8988T (cell line): ENCODE measurements around the gene C1QB.
"Not testable (repeated sequence)": the region's sequence is repeated elsewhere in the genome, so short reads cannot be mapped to it uniquely, and the experiment has no call there.

Source experiments
- DNase-seq: peaks from one replicate; pipeline ENCODE4 v3.0.0; 2011

The C1QB gene

DNA sequence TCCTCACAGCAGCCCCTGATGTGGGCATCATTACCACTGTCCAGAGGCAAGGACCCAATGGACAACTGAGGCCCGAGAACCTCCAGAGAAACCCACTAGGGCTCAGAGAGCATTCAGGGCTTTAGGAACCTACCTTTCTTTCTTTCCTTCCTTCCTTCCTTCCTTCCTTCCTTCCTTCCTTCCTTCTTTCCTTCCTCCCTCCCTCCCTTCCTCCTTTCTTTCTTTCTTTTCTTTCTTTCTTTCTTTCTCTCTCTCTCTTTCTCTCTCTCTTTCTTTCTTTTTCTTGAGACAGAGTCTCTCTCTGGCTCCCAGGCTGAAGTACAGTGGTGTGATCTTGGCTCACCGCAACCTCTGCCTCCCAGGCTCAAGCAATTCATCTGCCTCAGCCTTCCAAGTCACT lies 15.8 kb downstream of the C1QB start:
- DNase-seq: not testable (repeated sequence)

DNA sequence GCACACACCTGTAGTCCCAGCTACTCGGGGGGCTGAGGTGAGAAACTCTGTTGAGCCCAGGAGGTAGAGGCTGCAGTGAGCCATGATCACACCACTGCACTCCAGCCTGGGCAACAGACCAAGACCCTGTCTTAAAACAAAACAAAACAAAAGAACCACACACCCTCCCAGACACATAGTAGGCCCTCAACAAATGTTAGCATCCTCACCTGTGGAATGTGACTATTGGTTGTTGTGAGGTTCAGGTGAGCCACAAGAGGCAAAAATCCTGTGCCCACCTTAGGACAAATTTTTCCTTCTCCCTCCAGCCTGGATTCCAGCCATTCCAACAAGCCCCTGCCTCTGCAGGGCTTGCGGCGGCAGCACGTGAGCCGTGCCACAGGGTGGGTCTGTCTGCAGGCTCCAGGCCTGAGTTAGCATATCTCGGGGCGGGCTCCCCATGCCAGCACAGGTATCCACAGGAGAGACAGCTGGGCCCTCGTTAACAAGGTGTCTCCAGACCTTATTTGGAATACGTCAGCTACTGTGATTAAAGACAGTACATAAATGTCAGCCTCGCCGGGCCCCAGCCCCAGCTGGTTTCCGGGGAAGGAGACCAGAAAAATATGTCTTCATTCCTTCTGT lies 17.4 kb downstream of the C1QB start:
- no peak for DNase-seq

DNA sequence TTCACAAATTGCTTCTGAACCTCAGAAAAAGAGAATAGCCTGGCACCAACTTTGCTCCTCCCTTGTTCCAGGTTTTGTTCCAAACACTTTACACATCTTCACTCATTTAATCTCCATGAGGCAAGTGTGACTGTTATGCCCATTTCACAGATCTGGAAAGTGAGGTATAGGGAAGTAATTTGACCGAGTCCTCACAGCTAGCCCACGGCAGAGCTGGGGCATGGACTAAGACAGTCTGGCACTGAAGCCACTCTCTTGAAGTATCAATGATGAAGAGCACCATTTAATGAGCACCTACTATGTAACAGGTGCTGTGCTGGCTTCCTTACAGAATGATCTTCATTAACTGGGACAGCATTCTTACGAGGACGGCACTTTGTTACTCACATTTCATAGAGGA lies 19.0 kb downstream of the C1QB start:
- DNase-seq: no peak

DNA sequence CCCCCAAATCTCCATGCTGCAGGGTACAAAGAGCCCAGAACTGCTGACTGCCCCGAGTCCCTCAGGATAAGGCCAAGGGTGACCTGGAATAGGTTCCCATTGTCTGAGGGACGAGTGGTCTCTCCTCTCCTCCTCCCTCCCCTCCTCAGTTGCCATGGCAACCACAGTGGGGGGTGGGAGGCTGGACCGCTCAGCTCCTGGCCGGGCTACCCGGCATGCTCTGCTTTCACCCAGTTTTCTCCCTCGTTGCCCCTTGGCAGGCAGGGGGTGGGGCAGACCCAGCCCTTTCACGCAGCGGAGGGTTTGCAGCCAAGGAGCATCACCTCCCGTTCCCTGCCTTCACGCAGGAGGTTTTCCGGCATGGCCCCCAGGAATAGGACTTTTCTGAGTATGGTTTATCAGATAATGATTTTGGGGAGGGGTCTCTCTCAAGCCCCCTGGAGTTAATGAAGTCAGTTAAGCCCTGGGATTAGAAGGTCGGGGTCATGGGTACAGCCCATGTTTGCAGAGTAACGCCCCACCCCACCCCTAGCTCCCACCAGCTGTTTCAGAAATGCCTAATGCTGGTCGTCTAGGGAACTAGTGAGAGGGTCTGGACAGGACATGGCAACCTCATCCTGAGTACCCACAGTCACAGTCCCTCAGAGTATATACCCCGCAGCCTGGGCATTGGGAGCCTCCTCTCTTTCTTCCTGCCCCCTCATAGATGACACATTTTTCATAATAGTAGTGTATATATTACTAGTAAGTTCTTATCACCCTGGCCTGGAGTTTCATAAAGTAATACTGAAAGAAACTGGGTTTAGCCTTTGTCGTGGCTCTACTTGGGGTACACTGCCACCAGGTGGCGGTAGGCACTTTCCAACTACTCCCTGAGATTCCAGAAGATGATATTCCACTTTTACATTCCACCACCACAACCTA lies 20.7 kb downstream of the C1QB start:
- DNase-seq: no peak

DNA sequence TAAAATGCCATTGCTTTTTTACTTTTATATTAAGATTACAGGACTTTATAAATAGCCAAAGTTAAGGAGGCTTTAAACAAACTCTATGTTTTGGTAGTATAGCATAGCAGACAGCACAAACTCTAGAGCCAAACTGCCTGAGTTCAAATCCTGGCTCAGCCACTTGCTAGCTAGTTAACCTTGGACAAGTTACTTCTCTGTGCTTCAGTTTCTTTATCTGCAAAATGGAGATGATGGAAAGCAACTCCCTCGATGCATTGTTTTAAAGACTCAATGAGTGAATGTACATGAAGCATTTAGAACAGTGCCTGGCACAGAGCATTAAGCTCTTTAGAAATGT lies 21.3 kb downstream of the C1QB start:
- DNase-seq: no peak

DNA sequence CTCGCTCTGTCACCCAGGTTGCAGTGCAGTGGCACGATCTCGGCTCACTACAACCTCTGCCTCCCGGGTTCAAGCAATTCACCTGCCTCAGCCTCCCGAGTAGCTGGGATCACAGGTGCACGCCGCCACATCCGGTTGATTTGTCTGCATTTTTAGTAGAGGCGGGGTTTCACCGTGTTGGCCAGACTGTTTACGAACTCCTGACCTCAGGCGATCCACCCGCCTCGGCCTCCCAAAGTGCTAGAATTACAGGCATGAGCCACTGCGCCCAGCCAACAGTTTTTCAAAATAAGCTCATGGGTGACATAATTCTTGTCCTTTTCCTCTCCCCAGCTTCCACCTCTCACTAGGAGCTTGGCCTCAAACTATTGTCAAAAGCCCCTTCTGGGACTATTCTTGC lies 23.1 kb downstream of the C1QB start:
- not testable (repeated sequence) for DNase-seq

DNA sequence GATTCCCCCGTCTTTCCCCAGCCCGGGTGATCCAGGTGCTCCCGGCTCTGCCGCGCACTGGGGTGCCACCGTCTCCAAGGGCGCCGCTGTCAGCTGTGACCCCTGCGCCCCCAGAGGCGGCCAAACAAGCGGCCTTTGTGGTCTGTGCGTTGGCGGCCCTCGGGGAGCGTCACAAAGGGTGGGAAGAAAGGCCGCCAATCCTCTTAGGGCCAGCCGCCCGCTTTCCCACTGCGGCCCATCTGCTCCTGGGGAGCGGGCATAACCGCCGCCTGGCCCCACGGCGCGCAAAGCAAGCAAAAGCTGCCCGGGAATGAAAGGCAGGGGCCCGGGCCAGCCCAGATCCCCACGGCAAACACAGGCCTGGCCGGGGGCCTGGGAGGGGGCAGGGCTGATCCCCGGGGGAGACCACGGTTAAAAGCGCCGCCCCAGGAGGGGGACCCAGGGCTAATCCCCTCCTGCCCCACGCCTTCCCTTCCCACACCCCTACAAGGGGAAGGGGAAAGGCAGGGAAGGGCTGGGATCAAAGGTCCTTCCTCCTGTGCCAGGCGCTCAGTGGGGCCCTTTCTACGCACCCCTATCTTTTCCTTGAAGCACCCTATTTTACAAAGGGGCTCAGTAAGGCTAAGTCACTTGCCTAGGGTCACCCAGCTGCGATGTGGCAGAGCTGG lies 24.0 kb downstream of the C1QB start:
- no peak for DNase-seq

DNA sequence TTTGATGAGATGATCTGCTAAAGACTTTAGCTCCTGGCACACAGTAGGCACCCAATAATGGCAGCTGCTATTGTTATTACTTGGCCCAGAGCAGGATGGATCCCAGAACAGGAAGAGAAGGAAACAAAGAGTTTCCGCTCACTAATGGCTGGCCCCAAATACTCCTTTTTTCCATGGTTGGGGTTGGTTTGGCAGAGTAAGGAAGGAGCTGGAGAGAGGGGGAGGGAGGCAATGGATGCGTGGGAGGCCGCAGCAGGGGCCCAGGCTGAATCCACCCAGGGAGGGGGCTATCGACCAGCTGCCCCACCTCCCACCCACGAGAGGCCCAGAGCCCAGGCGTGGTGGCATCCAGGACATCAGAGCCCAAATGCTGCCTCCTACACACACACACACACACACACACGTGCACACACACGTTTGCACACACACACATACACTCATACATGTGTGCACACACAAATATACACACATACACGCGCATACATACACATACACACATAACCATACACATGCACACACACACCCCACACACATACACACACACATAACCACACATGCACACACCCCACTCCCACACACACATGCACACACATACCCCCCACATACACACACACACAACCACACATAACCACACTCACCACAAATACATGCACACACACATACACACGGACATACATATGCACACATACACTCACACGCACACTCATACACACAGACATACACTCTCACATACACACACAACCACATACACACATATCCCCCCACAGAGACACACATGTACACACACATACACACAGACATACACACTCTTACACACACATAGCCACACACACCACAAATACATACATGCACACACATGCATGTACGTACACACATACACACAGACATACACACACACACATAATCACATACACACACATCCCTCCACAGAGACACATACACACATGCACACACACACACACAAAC lies 25.2 kb downstream of the C1QB start:
- no peak for DNase-seq

DNA sequence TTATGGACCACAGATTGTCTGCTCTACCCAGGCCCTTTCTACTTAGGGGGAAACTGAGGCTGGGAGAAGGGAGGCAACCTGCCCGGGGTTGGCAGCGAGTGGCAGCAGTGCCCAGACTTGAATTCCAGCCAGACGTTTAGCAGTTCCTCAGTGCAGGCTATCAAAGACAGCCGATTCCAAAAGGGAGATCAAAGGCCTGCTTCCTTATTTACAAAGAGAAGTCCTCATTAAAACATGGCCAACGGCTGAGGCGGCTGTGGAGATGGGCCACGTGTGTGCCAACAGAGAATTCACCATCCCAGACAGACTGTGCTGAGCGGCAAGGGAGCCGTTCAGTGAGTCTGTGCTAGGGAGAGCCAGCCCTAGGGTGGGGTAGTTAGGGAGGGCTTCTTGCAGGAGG lies 27.7 kb downstream of the C1QB start:
- DNase-seq: no peak

DNA sequence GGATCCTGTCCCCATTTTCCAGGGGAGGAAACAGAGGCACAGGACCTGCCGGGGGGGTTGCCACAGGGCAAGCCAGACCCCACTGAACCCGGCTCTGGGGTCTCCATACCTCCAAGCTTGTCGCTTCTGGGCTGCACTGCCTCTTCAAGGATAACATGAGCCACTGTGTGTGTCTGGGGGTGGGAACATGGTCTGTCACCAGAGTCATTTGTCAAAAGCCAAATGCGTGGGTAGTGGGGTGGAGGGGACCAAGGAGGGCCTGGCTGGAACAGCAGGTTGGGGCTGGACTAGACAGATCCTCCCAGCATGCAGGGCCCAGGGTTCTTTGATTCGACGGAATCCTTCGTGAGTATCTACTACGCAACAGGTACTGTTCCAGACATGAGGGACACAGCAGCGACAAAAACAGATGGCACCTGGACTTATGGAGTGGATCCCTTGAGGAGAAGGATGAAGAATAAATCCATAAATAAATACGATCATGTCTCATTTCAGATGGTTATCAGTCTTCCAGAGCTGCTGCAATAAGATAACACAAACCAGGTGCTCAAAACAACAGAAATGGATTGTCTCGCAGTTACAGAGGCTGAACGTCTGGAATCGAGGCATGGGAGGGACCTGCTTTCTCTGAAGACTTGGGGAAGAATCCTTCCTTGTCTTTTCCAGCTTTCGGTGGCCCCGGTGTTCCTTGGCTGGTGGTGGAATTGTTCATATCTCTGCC lies 28.7 kb downstream of the C1QB start:
- no peak for DNase-seq

DNA sequence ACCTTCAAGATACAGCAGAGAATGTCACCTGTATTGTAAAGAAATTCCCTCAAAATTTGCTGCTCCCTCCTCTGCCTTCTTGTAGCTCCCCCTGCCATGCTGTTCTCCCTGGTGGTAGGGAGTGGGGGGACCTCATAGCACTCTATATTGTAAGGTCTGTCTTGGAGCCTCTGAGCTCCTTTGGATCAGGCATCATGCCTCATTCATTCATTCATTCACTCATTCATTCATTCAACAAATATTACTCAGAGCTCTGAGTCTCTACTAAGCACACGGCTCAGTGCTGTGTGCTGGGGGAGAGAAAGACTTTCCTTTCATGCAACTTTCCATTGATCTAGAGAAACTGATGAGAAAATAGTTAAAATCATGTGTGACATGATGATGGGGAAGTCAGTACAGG lies 30.5 kb downstream of the C1QB start:
- DNase-seq: no peak

DNA sequence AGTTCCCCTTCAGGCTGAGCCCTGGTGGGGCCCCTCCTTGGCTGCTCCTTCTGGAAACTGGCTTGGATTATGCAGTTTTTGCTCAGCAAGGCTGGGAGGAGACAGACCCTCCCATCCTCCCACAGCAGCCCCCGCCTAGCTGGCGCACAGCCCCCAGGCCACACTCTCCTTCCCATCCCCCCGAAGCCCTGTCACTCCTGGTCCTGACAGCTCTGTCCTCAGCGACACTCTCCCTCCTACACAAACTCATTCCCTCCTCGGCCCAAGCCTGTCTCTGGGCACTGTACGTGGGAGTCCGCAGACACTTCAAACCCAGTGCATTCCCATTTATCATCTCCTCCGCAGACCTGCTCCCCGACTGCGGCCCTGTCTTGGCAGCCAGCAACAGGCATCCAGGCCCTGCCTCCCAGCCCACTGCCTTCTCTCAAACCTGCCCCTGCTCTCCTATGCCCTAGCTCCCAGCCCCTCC lies 32.6 kb downstream of the C1QB start:
- DNase-seq: no peak

DNA sequence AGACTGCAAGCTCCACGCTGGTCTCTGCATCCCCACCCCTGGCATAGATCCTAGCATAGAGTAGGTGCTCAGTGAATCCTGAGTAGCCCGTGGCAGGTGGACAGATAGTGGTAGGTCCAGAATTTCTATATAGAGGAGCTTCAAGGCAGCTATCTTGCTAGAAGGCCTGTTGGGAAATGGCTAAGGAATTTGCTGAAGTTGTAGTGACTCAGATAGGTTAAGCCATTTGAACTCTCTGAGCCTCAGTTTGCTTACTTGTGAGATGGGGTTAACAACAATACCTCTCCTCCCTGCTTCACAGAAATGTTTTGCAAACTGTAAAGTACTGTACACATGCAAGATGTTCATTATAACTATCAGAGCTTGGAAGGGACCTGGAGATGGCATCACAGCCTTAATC lies 34.2 kb downstream of the C1QB start:
- DNase-seq: no peak

DNA sequence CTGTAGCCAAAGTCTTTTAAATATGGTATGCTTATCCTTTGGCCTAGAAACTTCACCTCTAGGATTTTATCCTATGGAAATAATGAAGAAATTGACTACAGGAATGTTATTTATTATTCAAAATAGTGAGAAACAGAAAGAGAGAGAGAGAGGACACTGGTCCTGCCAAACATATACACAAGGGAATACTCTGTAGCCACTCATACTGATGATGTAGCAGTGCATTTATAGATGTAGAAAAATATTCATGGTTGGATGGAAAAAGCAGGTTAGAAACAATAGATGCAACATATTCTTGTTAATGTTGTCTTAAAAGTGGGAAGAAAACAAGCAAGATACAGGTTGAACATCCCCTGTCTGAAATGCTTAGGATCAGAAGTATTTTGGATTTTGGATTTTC lies 35.4 kb downstream of the C1QB start:
- DNase-seq: no peak

DNA sequence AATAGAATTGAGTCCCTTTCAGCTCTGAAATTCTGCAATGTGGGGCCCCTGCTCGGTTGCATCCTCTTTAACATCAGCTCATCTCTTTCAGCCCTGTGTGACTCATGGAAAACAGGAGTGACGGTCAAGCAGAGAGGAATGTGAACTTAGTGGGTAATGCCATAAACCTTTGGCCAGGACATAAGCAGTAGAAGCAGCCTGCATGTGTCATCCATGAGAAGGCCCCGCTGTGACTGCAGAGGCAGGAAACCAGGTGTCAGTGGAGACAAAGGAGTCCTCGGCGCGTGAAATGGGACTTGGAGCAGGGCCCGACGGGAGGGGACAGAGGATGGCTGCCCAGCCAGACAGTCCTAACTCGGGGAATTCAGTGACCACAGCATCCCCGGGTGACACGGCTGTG lies 36.5 kb downstream of the C1QB start:
- peak; percentile 76 for DNase-seq

DNA sequence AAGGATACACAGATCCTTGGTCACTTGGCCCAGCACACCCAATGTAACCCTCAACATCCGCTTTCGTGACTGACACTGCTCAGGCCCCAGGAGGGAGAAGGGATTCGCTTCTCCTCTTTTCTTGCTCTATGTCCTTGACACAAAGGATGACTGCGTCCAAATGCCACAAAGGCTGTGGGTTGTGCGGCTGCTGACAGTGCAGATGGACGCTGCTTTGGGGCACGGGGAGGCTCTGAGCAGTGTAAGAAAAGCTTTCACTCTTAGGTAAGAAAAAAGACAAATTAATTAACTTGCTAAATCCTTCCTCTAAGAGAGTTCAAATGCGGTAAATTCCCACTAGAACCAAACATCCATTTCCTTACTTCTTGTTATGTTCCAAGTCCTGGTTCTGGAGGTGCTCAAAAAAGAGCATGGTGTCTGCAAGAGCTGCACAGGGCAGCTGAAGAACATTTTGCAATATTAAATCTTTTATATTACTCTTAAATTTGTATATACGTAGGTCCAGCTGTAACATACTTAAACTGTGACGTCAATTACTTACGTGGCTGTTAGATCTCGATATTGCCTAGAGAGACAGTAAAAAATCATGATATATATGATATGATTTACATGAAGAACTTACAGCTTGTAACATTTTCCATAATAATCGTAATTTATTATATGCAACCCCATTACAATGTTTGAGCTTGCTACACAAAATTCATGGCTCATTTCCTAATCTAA lies 38.2 kb downstream of the C1QB start:
- no peak for DNase-seq

DNA sequence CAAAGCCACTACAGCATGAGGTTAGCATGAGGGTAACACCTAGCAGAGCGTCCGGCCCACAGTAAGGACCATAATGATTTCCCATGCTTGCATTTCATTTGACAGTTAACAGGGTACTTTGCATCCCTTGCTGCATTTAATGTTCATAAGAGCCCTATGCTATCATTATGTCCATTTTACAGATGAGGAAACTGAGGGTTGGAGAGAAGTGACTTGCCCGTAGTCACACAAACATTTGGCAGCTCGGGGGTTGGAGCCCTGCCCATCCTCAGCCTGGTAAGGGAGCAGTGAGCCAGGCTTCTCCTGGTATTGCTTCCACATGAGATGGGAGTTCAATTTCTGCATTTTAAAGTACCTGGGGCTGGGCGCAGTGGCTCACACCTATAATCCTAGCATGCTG lies 41.1 kb downstream of the C1QB start:
- no peak for DNase-seq

DNA sequence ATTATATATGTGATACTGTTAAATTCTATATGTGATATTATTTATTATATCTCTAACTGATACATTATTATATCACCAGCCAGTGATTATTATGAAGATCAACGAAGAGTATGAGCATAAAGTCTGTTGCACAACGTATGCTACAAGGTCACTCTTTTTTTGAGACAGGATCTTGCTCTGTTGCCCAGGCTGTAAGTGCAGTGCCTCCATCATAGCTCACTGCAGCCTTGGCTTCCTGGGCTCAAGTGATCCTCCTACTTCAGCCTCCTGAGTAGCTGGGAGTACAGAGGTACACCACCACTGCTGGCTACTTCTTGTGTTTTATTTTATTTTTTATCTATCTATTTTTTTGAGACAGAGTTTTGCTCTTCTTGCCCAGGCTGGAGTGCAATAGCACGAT lies 43.6 kb downstream of the C1QB start:
- DNase-seq: no peak

DNA sequence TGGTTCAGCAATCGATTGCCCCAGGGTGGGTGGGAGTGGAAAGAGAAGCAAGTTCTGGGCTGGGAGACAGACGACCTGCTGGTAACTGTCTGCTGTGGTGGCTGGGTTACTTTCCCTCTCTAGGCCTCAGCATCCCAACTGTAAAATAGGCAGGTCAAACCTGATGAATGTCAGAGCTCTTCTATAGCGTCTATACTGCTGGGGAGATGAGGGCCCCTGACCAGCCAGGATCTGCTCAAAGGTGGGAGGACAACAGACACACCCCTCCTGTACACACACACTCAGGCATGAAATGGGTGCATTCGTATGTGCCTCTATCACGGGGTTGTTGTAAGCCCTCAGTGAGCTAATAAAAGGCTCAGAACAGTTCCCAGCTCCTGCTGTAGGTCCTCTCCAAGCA lies 44.9 kb downstream of the C1QB start:
- no peak for DNase-seq

DNA sequence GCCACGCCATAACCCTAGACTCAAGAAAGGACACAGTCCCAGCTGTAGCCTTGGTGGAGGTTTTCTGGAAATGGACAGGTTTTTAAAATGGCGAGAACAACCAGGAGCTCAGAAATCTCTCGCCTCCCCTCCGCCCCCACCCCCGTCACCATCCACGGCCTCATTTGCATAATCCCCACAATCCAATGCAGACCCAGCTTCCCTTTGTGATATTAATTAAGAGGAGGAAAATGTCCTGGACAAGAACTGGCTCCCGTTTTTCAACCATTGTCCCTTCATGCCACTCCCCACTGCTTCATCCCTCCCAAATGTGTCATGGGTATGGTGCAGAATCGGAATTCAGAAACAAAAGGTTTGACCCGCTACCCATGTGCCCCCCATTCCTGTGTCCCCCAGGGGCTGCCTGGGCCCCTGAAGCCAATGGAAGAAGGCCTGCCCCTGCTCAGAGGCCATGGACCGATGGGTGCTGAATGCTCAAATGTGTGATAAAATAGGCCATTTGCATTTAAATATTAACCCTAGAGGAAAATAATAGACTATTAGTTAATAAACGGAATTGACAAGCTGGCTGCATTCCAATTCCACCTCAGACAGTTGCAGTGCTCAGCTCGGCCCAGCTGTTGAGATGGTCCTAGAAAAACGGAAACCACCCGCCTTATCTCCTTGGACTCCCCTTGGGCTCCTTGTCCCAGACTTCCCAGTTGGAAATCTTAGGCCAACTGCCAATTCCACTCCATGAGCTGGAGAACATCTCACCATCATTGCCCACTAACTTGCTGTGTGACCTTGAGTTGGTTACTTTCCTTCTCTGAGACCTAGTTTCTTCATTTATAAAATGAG lies 46.9 kb downstream of the C1QB start:
- DNase-seq: no peak
